ENCODE measurements around the gene BRINP1. TPM values are rescaled to one million over a fixed set of nuclear protein-coding genes. Genes with fewer than 3 reads are reported as not detected.

BRINP1 gene
- total and polyA plus RNA-seq, 8 donors = 0.04 to 0.19 (median 0.08) TPM; not detected in 3

DNA sequence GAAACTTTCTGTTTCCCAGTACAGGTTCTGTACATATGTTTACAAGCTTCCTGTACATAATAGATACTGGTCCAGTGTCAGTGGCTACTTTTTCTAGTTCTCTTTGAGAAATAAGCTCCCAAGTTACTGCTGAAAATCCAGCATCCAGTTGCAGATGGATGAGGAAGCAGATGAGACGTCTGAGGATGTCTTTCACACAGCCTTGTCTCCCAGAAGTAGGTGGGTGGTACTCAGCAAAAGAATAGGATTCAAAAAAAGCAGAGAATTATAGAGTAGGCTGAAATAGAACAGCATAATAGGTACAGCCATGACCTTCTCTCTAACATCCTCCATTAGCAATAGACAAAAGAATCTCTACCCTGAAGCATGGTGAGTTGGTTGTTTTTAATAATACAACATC lies 77.7 kb downstream of the BRINP1 start:
- Histone ChIP-seq H3K27ac (no peak overlapping the region), H3K9me3 (no peaks in the 10 kb centered on the region), H3K4me1 (no peaks in the 10 kb centered on the region), H3K36me3 (no peaks in the 10 kb centered on the region), H3K27me3 (peaks cover 0 to 14% (median 1%) of the 10 kb centered on the region in 4 donors), H3K4me3 (no peak overlapping the region)
- intact Hi-C loops (cut with DNase I) = no loop called here
- ATAC-seq (no peak), FAIRE-seq (no peak), DNase-seq (no peak)
- TF ChIP-seq, protein P1, sequence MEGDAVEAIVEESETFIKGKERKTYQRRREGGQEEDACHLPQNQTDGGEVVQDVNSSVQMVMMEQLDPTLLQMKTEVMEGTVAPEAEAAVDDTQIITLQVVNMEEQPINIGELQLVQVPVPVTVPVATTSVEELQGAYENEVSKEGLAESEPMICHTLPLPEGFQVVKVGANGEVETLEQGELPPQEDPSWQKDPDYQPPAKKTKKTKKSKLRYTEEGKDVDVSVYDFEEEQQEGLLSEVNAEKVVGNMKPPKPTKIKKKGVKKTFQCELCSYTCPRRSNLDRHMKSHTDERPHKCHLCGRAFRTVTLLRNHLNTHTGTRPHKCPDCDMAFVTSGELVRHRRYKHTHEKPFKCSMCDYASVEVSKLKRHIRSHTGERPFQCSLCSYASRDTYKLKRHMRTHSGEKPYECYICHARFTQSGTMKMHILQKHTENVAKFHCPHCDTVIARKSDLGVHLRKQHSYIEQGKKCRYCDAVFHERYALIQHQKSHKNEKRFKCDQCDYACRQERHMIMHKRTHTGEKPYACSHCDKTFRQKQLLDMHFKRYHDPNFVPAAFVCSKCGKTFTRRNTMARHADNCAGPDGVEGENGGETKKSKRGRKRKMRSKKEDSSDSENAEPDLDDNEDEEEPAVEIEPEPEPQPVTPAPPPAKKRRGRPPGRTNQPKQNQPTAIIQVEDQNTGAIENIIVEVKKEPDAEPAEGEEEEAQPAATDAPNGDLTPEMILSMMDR (IDR thresholded peaks at IDR 0.05) = no peak
- WGBS, 2 donors = 17 to 20% methylated on average over 1 of the region's 1 CpG

DNA sequence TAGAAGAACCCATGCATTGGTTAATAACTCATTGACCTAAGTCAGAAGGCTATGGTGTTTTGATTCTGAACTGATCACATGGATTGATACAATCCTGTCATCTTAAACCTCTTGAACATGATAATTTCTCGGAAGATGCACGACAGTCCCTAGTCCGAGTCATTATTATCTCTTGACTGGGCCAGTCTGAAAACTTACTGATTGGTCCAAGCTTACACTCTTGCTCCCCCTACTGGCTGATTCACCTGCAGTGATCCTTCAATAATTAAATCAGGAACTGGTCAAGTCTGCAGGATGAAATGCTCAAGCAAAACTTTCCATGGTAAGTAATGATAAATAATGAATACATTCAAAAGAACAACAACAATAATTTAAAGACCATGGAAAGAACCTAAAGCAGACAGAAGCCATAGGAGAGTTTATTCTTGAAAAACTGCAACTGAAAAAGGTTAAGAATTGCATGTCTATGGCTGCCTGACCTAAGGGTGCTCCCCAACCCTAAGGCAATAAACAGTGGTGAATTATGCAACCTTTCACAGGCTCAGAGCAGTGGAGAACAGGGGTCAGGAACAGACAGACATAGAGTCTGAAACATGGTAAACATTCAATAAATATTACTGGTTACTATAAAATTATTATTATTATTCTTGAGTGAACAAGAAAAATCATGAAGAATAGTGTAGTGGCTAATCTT lies 79.3 kb downstream of the BRINP1 start:
- DNase-seq (peak in 4 of 6 donors; percentile 17 to 57 (median 30)), ATAC-seq (peak in 3 of 4 donors; percentile 64 to 82 (median 72)), FAIRE-seq (peak; percentile 59)
- Histone ChIP-seq H3K4me3 (no peak overlapping the region), H3K9me3 (no peaks in the 10 kb centered on the region), H3K27me3 (peaks cover 0 to 16% (median 1%) of the 10 kb centered on the region in 4 donors), H3K36me3 (no peaks in the 10 kb centered on the region), H3K27ac (no peak overlapping the region), H3K4me1 (no peaks in the 10 kb centered on the region)
- WGBS, 2 donors = 13% methylated on average over 3 of the region's 3 CpGs
- TF ChIP-seq, protein P1 (IDR thresholded peaks at IDR 0.05) = peak; percentile 40 to 66 (median 65)
- intact Hi-C loops (cut with DNase I) = no loop called here

DNA sequence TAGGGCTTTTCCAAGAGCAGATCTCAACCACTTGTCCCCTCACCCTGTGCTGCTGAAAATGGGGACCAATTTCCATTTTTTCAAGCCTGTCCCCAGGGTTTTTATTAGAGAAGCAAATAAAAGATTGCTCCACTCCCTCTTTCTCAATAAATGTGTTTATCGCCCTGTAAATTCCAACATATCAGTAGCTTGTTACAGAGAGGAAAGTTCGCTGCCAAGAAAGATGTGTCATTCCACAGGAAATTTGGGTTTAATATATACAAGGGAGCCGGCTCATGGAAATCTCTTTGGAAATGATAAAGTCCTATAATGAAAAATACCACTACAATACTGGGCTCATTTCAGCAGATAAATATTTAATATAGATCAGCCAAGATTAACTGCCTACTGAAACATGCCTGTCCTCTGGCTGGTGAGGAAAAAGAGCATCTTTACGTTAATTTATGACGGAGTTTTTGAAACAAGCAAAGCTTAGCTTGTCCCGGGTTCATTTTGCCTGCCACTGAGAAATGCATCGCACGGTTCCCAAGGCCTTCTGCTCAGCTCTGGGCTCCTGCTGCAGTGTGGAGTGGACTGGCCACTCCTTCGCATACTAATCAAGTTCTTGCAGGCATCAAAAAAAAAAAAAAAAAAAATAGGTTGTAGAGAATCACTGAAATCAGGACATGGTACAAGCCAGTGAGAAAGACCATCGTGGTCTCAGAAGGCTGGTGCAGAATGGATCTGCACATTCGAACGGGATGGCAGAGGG lies 84.5 kb downstream of the BRINP1 start:
- FAIRE-seq = no peak
- peaks cover 0 to 4% (median 1%) of the 10 kb centered on the region in 4 donors for H3K27me3 ChIP-seq
- 58 to 71% methylated on average over 12 of the region's 12 CpGs for WGBS, 2 donors
- H3K36me3 ChIP-seq = no peaks in the 10 kb centered on the region
- no peaks in the 10 kb centered on the region for H3K4me1 ChIP-seq
- TF ChIP-seq, protein P1 (IDR thresholded peaks at IDR 0.05) = no peak
- ATAC-seq = no peak
- intact Hi-C loops (cut with DNase I) = no loop called here
- no peak for DNase-seq
- no peak overlapping the region for H3K4me3 ChIP-seq
- no peaks in the 10 kb centered on the region for H3K9me3 ChIP-seq
- no peak overlapping the region for H3K27ac ChIP-seq

DNA sequence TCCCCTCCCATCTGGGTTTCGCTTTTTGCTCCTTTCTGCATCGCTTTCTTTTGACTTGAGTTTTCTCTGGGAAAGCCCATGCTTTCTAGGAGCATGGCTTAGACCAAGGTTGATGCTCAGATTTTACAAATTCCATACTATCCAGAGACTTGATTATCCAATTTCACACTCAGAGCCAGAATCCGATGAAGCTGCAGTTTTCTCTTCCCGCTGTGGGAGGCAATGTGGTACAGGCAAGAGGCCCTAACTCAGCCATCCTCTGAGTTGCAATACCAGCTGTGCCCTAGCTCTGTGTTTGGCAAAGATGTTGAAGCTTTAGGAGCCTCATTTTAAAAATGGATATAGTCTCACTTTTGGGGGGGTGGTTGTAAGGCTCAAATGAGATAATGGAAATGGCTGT lies 85.1 kb downstream of the BRINP1 start:
- no peak overlapping the region for H3K4me3 ChIP-seq
- no peaks in the 10 kb centered on the region for H3K9me3 ChIP-seq
- 51 to 62% methylated on average over 4 of the region's 4 CpGs for WGBS, 2 donors
- DNase-seq (no peak), FAIRE-seq (no peak), ATAC-seq (no peak)
- intact Hi-C loops (cut with DNase I) = no loop called here
- H3K27me3 ChIP-seq = peaks cover 0 to 4% (median 1%) of the 10 kb centered on the region in 4 donors
- no peaks in the 10 kb centered on the region for H3K4me1 ChIP-seq
- TF ChIP-seq, protein P1 (IDR thresholded peaks at IDR 0.05) = no peak
- H3K27ac ChIP-seq = no peak overlapping the region
- H3K36me3 ChIP-seq = no peaks in the 10 kb centered on the region
